OCI-LY7 (cell line): ENCODE results near the gene SESN2. TPM values are rescaled to one million over a fixed set of nuclear protein-coding genes. Genes with fewer than 3 reads are reported as not detected.

Experiments
- BruUV-seq: library from RNA; stranded (reverse); fragments of 400-500 nt; replicated peaks from 2 replicates; lab custom pipeline; 2021; lab: Mats Ljungman, UMichigan
- CTCF ChIA-PET: fragments of 300-600 bp; sonication (Branson Sonifier 250); formaldehyde crosslinking; loops from one replicate; lab custom pipeline; 2022; ENCODE audit warnings: antibody characterized with exemption; ENCODE audit not compliant: unreplicated experiment; lab: Charles Lee
- POLR2A ChIA-PET: fragments of 300-600 bp; sonication (Branson Sonifier 250); formaldehyde crosslinking; loops from one replicate; lab custom pipeline; 2022; ENCODE audit warnings: antibody characterized with exemption; lab: Charles Lee
- DNase-seq: peaks from one replicate; pipeline ENCODE4 v3.0.0-alpha.2; 2015; ENCODE audit warnings: low spot score
- H2AFZ ChIP-seq: fragments of 200-600 bp; sonication (generic), shearing (Covaris generic); 2 replicates; pipeline ENCODE4 v1.6.1; 2014; ENCODE audit warnings: mild to moderate bottlenecking, antibody characterized with exemption, low read length, moderate library complexity
- H3K27ac ChIP-seq: fragments of 200-600 bp; sonication (generic); 2 replicates; pipeline ENCODE4 v1.5.1; 2014; ENCODE audit warnings: mixed run types, low read depth, mild to moderate bottlenecking, moderate library complexity, low read length, inconsistent platforms; ENCODE audit not compliant: poor library complexity, severe bottlenecking
- H3K36me3 ChIP-seq: fragments of 200-600 bp; sonication (generic); 2 replicates; pipeline ENCODE4 v1.6.1; 2014; ENCODE audit warnings: mild to moderate bottlenecking, antibody characterized with exemption, low read length, moderate library complexity, mixed read lengths; ENCODE audit not compliant: insufficient read depth
- H3K4me1 ChIP-seq: fragments of 200-600 bp; sonication (generic); 2 replicates; pipeline ENCODE4 v1.5.1; 2014; ENCODE audit warnings: mild to moderate bottlenecking, low read length; ENCODE audit not compliant: insufficient read depth, poor library complexity, severe bottlenecking
- H3K4me2 ChIP-seq: fragments of 200-600 bp; sonication (generic); 2 replicates; pipeline ENCODE4 v1.6.1; 2014; ENCODE audit warnings: mild to moderate bottlenecking, low read length
- H3K4me3 ChIP-seq: fragments of 200-600 bp; sonication (generic); 2 replicates; pipeline ENCODE4 v1.5.1; 2014; ENCODE audit warnings: mild to moderate bottlenecking, low read depth, low read length; ENCODE audit not compliant: poor library complexity, severe bottlenecking
- H3K79me2 ChIP-seq: fragments of 200-600 bp; sonication (generic); 2 replicates; pipeline ENCODE4 v1.6.1; 2016; ENCODE audit warnings: low read depth, mild to moderate bottlenecking, low read length, moderate library complexity, mixed read lengths; ENCODE audit not compliant: insufficient read depth
- H3K9me2 ChIP-seq: fragments of 200-600 bp; sonication (generic); 2 replicates; pipeline ENCODE4 v1.6.1; 2016; ENCODE audit warnings: mild to moderate bottlenecking, low read length, mixed read lengths; ENCODE audit not compliant: insufficient read depth
- H3K9me3 ChIP-seq: fragments of 200-600 bp; sonication (generic); 2 replicates; pipeline ENCODE4 v1.6.1; 2014; ENCODE audit warnings: mild to moderate bottlenecking, mixed run types, low read length, mixed read lengths
- H4K20me1 ChIP-seq: fragments of 200-600 bp; sonication (generic); 2 replicates; pipeline ENCODE4 v1.6.1; 2014; ENCODE audit warnings: mild to moderate bottlenecking, antibody characterized with exemption, low read length, moderate library complexity, mixed read lengths; ENCODE audit not compliant: insufficient read depth
- EZH2phosphoT487 ChIP-seq: fragments of 200-600 bp; sonication (generic); IDR thresholded peaks from 2 replicates; pipeline ENCODE4 v1.6.1; 2018; ENCODE audit warnings: low read depth, borderline replicate concordance, mild to moderate bottlenecking, mixed run types, antibody characterized with exemption, low read length, moderate library complexity, mixed read lengths
- intact Hi-C: fragments of 100-400 bp; cut with micrococcal nuclease; formaldehyde crosslinking; loops from one replicate; pipeline ENCODE4 v1.10.0; 2022; ENCODE audit not compliant: unreplicated experiment
- total RNA-seq, 2 experiments: library from RNA; depleted of rRNA in 1 of 2; stranded (reverse); fragments of >200 nt in 1 of 2; shearing (Covaris generic) in 1 of 2; gene quantifications; 2 replicates each; pipeline ENCODE4 v1.2.3, GENCODE V29; 2014 to 2022
- TF ChIP-seq, protein P1 (sequence below): fragments of 200-600 bp; sonication (generic); conservative IDR thresholded peaks from 2 replicates; pipeline ENCODE4 v1.5.1; 2014; ENCODE audit warnings: mild to moderate bottlenecking, antibody characterized with exemption, low read length, moderate library complexity, mixed read lengths

Gene SESN2
- total RNA-seq, 2 experiments from 2014 or later = 22.8 to 41.2 TPM

DNA sequence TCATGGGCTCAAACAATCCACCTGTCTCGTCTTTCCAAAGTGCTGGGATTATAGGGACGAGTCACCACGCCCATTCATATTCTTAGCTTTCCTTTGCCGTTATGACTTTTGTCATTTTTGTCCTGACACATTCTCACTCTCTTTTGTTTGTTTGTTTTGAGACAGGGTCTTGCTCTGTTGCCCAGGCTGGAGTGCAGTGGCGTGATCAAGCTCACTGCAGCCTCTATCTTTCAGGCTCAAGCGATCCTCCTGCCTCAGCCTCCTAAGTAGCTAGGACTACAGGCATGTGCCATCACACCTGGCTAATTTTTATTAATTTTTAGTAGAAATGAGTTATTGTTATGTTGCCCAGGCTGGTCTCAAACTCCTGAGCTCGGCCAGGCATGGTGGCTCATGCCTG is 57.7 kb downstream of the SESN2 start:
- Histone ChIP-seq H3K4me2 (no peak overlapping the region), H3K4me3 (no peak overlapping the region), H3K4me1 (no peaks in the 10 kb centered on the region), H3K36me3 (no peaks in the 10 kb centered on the region), H3K79me2 (no peaks in the 10 kb centered on the region), H3K27ac (no peak overlapping the region), H3K9me2 (no peaks in the 10 kb centered on the region), H3K9me3 (no peaks in the 10 kb centered on the region), H4K20me1 (no peaks in the 10 kb centered on the region), H2AFZ (no peak overlapping the region)
- TF ChIP-seq EZH2phosphoT487 = no peak
- TF ChIP-seq, protein P1, sequence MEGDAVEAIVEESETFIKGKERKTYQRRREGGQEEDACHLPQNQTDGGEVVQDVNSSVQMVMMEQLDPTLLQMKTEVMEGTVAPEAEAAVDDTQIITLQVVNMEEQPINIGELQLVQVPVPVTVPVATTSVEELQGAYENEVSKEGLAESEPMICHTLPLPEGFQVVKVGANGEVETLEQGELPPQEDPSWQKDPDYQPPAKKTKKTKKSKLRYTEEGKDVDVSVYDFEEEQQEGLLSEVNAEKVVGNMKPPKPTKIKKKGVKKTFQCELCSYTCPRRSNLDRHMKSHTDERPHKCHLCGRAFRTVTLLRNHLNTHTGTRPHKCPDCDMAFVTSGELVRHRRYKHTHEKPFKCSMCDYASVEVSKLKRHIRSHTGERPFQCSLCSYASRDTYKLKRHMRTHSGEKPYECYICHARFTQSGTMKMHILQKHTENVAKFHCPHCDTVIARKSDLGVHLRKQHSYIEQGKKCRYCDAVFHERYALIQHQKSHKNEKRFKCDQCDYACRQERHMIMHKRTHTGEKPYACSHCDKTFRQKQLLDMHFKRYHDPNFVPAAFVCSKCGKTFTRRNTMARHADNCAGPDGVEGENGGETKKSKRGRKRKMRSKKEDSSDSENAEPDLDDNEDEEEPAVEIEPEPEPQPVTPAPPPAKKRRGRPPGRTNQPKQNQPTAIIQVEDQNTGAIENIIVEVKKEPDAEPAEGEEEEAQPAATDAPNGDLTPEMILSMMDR = no peak
- DNase-seq = no peak
- BruUV-seq = no TSS peak
- CTCF ChIA-PET = no interaction called here
- POLR2A ChIA-PET = interaction anchor here (0.5 to 2.0 kb wide), 4 partner anchors 9 to 71 kb away, joined by 3 to 5 read pairs (median 4); partner anchors contain the start of gene MED18
- intact Hi-C loops = no loop called here

DNA sequence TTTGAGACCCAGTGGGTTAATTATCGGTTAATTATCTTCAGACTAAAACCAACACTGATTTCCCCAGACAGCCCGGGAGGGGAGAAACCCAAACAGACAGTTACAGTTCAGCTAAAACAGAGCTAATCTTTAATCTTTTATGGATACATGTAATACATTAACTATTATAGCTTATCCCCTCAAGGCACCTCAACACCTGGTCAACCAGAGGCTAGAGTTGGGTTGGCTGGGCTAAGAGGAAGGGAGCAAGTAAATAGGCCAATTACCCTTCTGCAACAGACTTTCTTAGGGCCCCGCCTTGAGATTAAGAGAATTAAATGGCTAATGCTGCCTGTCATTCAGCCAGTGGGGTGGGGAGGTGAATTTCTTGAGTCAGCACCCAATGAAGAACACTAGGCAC is 62.9 kb downstream of the SESN2 start:
- CTCF ChIA-PET = no interaction called here
- H3K9me2 ChIP-seq = no peaks in the 10 kb centered on the region
- H3K36me3 ChIP-seq = no peaks in the 10 kb centered on the region
- TF ChIP-seq, protein P1 = no peak
- no peak for TF ChIP-seq EZH2phosphoT487
- H3K4me2 ChIP-seq = no peak overlapping the region
- intact Hi-C loops = no loop called here
- H4K20me1 ChIP-seq = no peaks in the 10 kb centered on the region
- no peak overlapping the region for H3K27ac ChIP-seq
- H3K9me3 ChIP-seq = no peaks in the 10 kb centered on the region
- POLR2A ChIA-PET = interaction anchor here (0.5 to 0.8 kb wide), 3 partner anchors 47 to 423 kb away, joined by 3 read pairs; no protein-coding TSS in a partner anchor
- H3K4me3 ChIP-seq = no peak overlapping the region
- no peak overlapping the region for H2AFZ ChIP-seq
- DNase-seq = no peak
- BruUV-seq = no TSS peak
- peaks cover 11% of the 10 kb centered on the region for H3K4me1 ChIP-seq
- no peaks in the 10 kb centered on the region for H3K79me2 ChIP-seq

DNA sequence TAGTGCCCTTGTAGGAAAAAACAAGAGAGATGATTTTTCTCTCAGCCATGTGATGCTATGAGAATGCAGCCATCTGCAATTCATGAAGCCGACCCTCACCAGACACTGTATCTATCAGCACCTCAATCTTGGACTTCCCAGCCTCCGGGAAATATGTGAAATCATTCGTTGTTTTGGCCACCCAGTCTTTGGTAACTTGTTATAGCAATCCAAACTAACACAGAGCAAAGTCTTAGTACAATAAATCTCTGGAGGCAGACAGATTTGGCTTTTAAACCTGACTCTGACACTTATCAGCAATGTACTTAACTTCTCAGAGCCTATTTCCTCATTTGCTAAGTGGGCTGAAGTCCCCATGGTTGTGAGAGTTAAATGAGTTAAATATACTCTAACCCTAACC is 64.4 kb downstream of the SESN2 start:
- CTCF ChIA-PET = interaction anchor here (0.6 kb wide), 1 partner anchor 281 kb away, joined by 3 read pairs; no protein-coding TSS in a partner anchor
- H3K4me2 ChIP-seq = no peak overlapping the region
- no TSS peak for BruUV-seq
- H3K4me1 ChIP-seq = peaks cover 25% of the 10 kb centered on the region
- no peak for DNase-seq
- H3K9me2 ChIP-seq = no peaks in the 10 kb centered on the region
- 0 out of 2 replicates have a peak overlapping the region, but pooled peaks have one; percentile 35 for H2AFZ ChIP-seq
- H3K36me3 ChIP-seq = no peaks in the 10 kb centered on the region
- no peak overlapping the region for H3K4me3 ChIP-seq
- no peak for TF ChIP-seq EZH2phosphoT487
- TF ChIP-seq, protein P1 = no peak
- no peaks in the 10 kb centered on the region for H3K79me2 ChIP-seq
- H3K9me3 ChIP-seq = no peaks in the 10 kb centered on the region
- H3K27ac ChIP-seq = no peak overlapping the region
- intact Hi-C loops = no loop called here
- POLR2A ChIA-PET = no interaction called here
- no peaks in the 10 kb centered on the region for H4K20me1 ChIP-seq
